GM10266 (cell line): ENCODE results near the gene KIF6.

Source experiments
- DNase-seq: peaks from one replicate; pipeline ENCODE4 v3.0.0; 2012; ENCODE audit errors: extremely low spot score
- CTCF ChIP-seq: IDR thresholded peaks from 2 replicates; pipeline ENCODE4 v1.5.1; 2012; ENCODE audit warnings: mild to moderate bottlenecking, low read depth; ENCODE audit not compliant: control insufficient read depth, insufficient read depth; ENCODE audit errors: missing control alignments

Gene KIF6

GRCh38 chr6:39338397-39338796 is 386.8 kb downstream of the KIF6 start:
- no peak for TF ChIP-seq CTCF
- no peak for DNase-seq

DNA sequence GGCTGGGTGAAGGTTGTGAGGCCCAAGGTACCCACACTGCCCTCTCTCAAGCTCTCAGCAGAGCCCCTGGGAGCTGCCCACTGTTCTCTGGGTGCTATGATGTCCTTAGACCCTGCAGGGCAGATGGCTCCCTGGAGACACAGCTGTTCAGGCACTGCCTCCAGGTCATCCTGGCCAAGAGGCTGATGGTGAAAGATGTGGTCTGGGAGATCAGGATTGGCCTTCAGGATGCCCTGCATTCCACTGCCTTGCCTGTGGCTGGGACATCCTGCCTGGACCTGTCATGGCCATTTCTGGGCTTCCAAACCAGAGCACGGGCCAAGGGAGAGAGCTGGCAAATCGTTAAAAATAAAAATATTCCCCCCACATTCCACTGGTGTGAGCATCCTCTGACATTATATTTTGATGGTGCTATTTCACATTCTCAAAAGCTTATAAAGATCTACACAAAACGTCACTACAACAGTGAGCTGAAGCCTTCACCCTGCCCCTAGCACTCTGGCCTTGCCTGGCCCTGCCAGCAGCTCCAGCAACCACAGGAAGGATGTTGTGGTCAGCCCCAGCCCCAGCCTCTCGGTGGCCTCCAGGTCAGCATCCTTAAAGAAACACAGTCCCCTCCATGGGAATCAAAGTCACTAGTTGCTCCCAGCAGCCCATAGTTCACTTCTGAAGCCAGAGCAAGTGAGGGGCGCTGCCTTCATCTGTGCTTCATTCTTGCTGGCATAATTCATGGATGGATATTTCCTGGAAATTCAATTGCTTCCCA is 389.2 kb downstream of the KIF6 start:
- DNase-seq = no peak
- TF ChIP-seq CTCF = no peak

DNA sequence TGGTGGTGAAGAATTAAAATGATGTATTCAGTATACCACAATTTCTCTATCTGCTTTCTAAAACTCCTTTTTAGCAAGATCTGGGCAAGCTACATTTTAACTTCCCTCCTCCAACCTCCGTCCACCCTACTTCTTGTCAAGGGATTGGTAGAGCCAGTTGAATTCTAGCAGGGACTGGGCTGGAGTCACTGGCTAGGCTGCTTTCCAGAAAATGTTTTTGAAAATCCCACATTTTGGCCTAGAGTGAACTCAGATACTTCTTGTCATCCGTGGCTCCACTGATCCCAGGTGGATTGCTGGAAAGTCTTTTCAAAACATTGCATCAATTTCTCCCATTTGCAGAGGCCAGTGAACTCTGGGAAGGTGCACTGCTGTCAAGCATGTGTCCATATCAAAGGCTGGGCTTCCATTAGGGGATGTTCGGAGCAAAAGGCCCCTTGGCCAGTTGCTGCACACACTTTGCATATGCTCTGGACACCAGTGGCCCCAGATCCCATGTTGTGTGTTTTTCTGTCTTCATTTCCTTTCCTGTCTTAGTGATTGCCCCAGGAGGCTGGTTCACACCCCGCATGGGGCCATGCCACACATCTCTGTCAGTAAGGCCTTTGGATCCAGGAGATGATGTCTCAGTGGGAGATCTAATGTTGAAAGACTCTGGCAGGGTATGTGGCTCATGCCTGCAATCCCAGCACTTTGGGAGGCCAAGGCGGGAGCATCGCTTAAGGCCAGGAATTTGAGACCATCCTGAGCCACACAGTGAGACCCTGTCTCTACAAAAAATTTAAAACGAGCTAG is 391.4 kb downstream of the KIF6 start:
- DNase-seq = no peak
- TF ChIP-seq CTCF = no peak

GRCh38 chr6:39330476-39330875 is 394.7 kb downstream of the KIF6 start:
- DNase-seq = no peak
- no peak for TF ChIP-seq CTCF

- peak; percentile 61 for DNase-seq
- TF ChIP-seq CTCF = no peak
Measured at GRCh38 chr6:39330057-39330456, 395.2 kb downstream of the KIF6 start.

GRCh38 chr6:39328066-39328465 is 397.1 kb downstream of the KIF6 start:
- DNase-seq = no peak
- no peak for TF ChIP-seq CTCF

- DNase-seq = no peak
- TF ChIP-seq CTCF = no peak
Measured at GRCh38 chr6:39327507-39327906, 397.7 kb downstream of the KIF6 start.
